ENCODE results near the gene SNAI1.
A peak's percentile ranks its signal among the peaks of the same experiment; 100 is the strongest.

Gene SNAI1

GRCh38 chr20:50037575-50037974 is 54.8 kb downstream of the SNAI1 start:
- no peak for TF ChIP-seq CTCF (conservative IDR thresholded peaks at IDR 0.05)
- H3K27ac ChIP-seq: no peak overlapping the region

GRCh38 chr20:50038169-50038568 is 55.4 kb downstream of the SNAI1 start:
- no peak for TF ChIP-seq CTCF (conservative IDR thresholded peaks at IDR 0.05)

More at GRCh38 chr20:50038169-50038568, 55.4 kb downstream of the SNAI1 start:
- peak overlapping the region; percentile 11; the same call in 1 of the 2 replicates for H3K27ac ChIP-seq

All from VCaP (cell line).